K562 (cell line): ENCODE results near the gene TP53RK. TPM values are rescaled to one million over a fixed set of nuclear protein-coding genes. Genes with fewer than 3 reads are reported as not detected.

Experiments used
- ATAC-seq: fragments of 200-7000 bp; cut with Tn5 transposase; 3 replicates; pipeline ENCODE4 v1.9.1; 2020; ENCODE audit warnings: moderate library complexity
- Bru-seq: library from RNA; stranded (reverse); fragments of 400-500 nt; gene quantifications from one replicate; lab custom pipeline; 2021; lab: Mats Ljungman, UMichigan
- BruChase-seq, 2 experiments: library from RNA; stranded (reverse); fragments of 400-500 nt; gene quantifications; one replicate each; lab custom pipeline; 2021; lab: Mats Ljungman, UMichigan
- BruUV-seq: library from RNA; stranded (reverse); fragments of 400-500 nt; replicated peaks from 2 replicates; lab custom pipeline; 2021; lab: Mats Ljungman, UMichigan
- CTCF ChIA-PET: fragments of 300-600 bp; formaldehyde crosslinking; extraction: SDS; loops from one replicate; lab custom pipeline; 2021; ENCODE audit warnings: low intra/inter-chr PET ratio; lab: Yijun Ruan, JAX
- POLR2A ChIA-PET: fragments of 300-600, 350-650 bp; sonication (Branson Sonifier 250); formaldehyde crosslinking; extraction: SDS; loops from one replicate; lab custom pipeline; 2021; ENCODE audit warnings: antibody characterized with exemption, inconsistent platforms; lab: Yijun Ruan, JAX
- DNase-seq, 4 experiments: peaks; one replicate each; pipeline versions ENCODE4 v3.0.0 to v3.0.0-alpha.2; 2011 to 2018; ENCODE audit warnings: low spot score in 3 of 4, mixed read lengths in 3 of 4; ENCODE audit errors: extremely low read depth in 1 of 4
- FAIRE-seq: peaks from 2 replicates; lab custom pipeline; 2011; peaks lifted over from hg19 to GRCh38; lab: Jason Lieb, UNC
- H2AFZ ChIP-seq: 2 replicates; pipeline ENCODE4 v1.6.0; 2011; ENCODE audit warnings: low read depth, low read length, control low read depth, inconsistent platforms
- H3K27ac ChIP-seq: fragments of 200-600 bp; 3 replicates; pipeline ENCODE4 v1.8.0; 2011; ENCODE audit warnings: low read depth, mild to moderate bottlenecking, control low read depth, inconsistent platforms, low read length, moderate library complexity, mixed read lengths; ENCODE audit errors: extremely low read depth
- H3K27me3 ChIP-seq, 2 experiments: fragments of 300-600 bp in 1 of 2; 2 replicates in 1 of 2; 3 replicates in 1 of 2; pipeline versions ENCODE4 v1.6.0 to v1.8.0; 2011; ENCODE audit warnings: inconsistent platforms in 2 of 2, low read length in 2 of 2, mild to moderate bottlenecking in 1 of 2, mixed read lengths in 1 of 2, moderate library complexity in 1 of 2; ENCODE audit not compliant: control insufficient read depth in 2 of 2, insufficient read depth in 2 of 2
- H3K36me3 ChIP-seq: fragments of 300-600 bp; 3 replicates; pipeline ENCODE4 v1.8.0; 2011; ENCODE audit warnings: mild to moderate bottlenecking, low read length, inconsistent platforms; ENCODE audit not compliant: control insufficient read depth, insufficient read depth
- H3K4me1 ChIP-seq, 2 experiments: fragments of 200-600 bp in 1 of 2; replicated peaks in 1 of 2; 2 replicates in 1 of 2; 3 replicates in 1 of 2; pipeline versions ENCODE4 v1.5.1 to v1.8.0; 2011; ENCODE audit warnings: inconsistent platforms in 2 of 2, low read length in 2 of 2, mild to moderate bottlenecking in 1 of 2, mixed read lengths in 1 of 2, moderate library complexity in 1 of 2; ENCODE audit not compliant: control insufficient read depth in 2 of 2, insufficient read depth in 2 of 2
- H3K4me2 ChIP-seq: 2 replicates; pipeline ENCODE4 v1.6.1; 2011; ENCODE audit warnings: low read length, control low read depth, inconsistent platforms, mixed read lengths; ENCODE audit not compliant: insufficient read depth
- H3K4me3 ChIP-seq: fragments of 200-600 bp; sonication (generic), shearing (Covaris generic); 2 replicates; pipeline ENCODE4 v1.5.1; 2016; ENCODE audit warnings: control low read depth, inconsistent platforms
- H3K79me2 ChIP-seq: fragments of 200-600 bp; 3 replicates; pipeline ENCODE4 v1.8.0; 2011; ENCODE audit warnings: low read length, inconsistent platforms; ENCODE audit not compliant: control insufficient read depth, insufficient read depth
- H3K9ac ChIP-seq, 2 experiments: 2 replicates each; pipeline versions ENCODE4 v1.6.0 to v1.6.1; 2011; ENCODE audit warnings: low read depth in 2 of 2, low read length in 2 of 2, control low read depth in 1 of 2, inconsistent platforms in 1 of 2, mild to moderate bottlenecking in 1 of 2, mixed read lengths in 1 of 2; ENCODE audit not compliant: insufficient read depth in 1 of 2
- H3K9me1 ChIP-seq: one replicate; pipeline ENCODE4 v1.6.0; 2011; ENCODE audit warnings: inconsistent platforms, mild to moderate bottlenecking, low read length, moderate library complexity; ENCODE audit not compliant: control insufficient read depth, insufficient read depth
- H3K9me3 ChIP-seq: replicated peaks from 2 replicates; pipeline ENCODE4 v1.5.1; 2011; ENCODE audit warnings: low read depth, low read length, inconsistent platforms; ENCODE audit not compliant: control insufficient read depth, insufficient read depth
- H4K20me1 ChIP-seq: replicated peaks from 2 replicates; pipeline ENCODE4 v1.6.1; 2011; ENCODE audit warnings: low read length, inconsistent platforms, mixed read lengths; ENCODE audit not compliant: control insufficient read depth, insufficient read depth
- ATF7 ChIP-seq: fragments of 450-650 bp; IDR thresholded peaks from 2 replicates; pipeline ENCODE4 v1.7.1; 2014; ENCODE audit warnings: mild to moderate bottlenecking, moderate library complexity
- CBX1 ChIP-seq: sonication (generic); IDR thresholded peaks from 2 replicates; pipeline ENCODE4 v1.6.1; 2016; ENCODE audit warnings: antibody characterized with exemption, low read depth, mild to moderate bottlenecking
- CREM ChIP-seq: IDR thresholded peaks from 2 replicates; pipeline ENCODE4 v1.6.1; 2014; ENCODE audit warnings: antibody characterized with exemption, low read depth
- CTBP1 ChIP-seq: fragments of 450-650 bp; IDR thresholded peaks from 2 replicates; pipeline ENCODE4 v1.6.1; 2016; ENCODE audit warnings: borderline replicate concordance
- LEF1 ChIP-seq: fragments of 450-650 bp; IDR thresholded peaks from 2 replicates; pipeline ENCODE4 v1.6.1; 2016; ENCODE audit warnings: mild to moderate bottlenecking
- MXD1 ChIP-seq: fragments of 250-450 bp; sonication (Bioruptor Pico); IDR thresholded peaks from 2 replicates; pipeline ENCODE4 v1.8.0; 2021; ENCODE audit warnings: borderline replicate concordance, mild to moderate bottlenecking, moderate library complexity; ENCODE audit not compliant: poor library complexity, severe bottlenecking
- NFIC ChIP-seq: fragments of 450-650 bp; IDR thresholded peaks from 2 replicates; pipeline ENCODE4 v1.6.1; 2017; ENCODE audit warnings: mild to moderate bottlenecking, inconsistent platforms
- NFRKB ChIP-seq: fragments of 450-650 bp; IDR thresholded peaks from 2 replicates; pipeline ENCODE4 v1.6.1; 2016; ENCODE audit warnings: low read depth
- PHF20 ChIP-seq: fragments of 450-650 bp; IDR thresholded peaks from 2 replicates; pipeline ENCODE4 v1.6.1; 2018; ENCODE audit not compliant: partially characterized antibody
- PHF21A ChIP-seq: fragments of 450-650 bp; IDR thresholded peaks from 2 replicates; pipeline ENCODE4 v1.6.1; 2017; ENCODE audit warnings: low read depth, borderline replicate concordance
- POLR2AphosphoS5 ChIP-seq: IDR thresholded peaks from 2 replicates; pipeline ENCODE4 v1.6.1; 2011; ENCODE audit warnings: mild to moderate bottlenecking, low read depth, low read length, moderate library complexity; ENCODE audit not compliant: control insufficient read depth, insufficient read depth
- RBFOX2 ChIP-seq: fragments of 200-400 bp; formaldehyde crosslinking; IDR thresholded peaks from 2 replicates; pipeline ENCODE4 v1.6.1; 2017; ENCODE audit warnings: low read depth, mild to moderate bottlenecking, low read length, moderate library complexity
- RBM34 ChIP-seq: fragments of 200-400 bp; formaldehyde crosslinking; IDR thresholded peaks from 2 replicates; pipeline ENCODE4 v1.6.1; 2018; ENCODE audit warnings: low read length, borderline replicate concordance; ENCODE audit not compliant: insufficient read depth
- SUPT5H ChIP-seq: fragments of 450-650 bp; IDR thresholded peaks from 2 replicates; pipeline ENCODE4 v1.6.1; 2016
- TBP ChIP-seq: optimal IDR thresholded peaks from 2 replicates; pipeline ENCODE3; 2011; ENCODE audit warnings: low read depth, low read length, improper control_type of control experiment
- ZNF282 ChIP-seq: sonication (generic); formaldehyde crosslinking; IDR thresholded peaks from 2 replicates; pipeline ENCODE4 v1.8.1; 2023; ENCODE audit warnings: missing genetic modification reagents
- ZNF408 ChIP-seq: fragments of 250-450 bp; sonication (Bioruptor Pico); IDR thresholded peaks from 2 replicates; pipeline ENCODE4 v1.4.0; 2020; ENCODE audit warnings: low read depth, mild to moderate bottlenecking, moderate library complexity
- WGBS: fragments of 100-300 bp; shearing (Covaris generic); methylation state at CpG from one replicate; pipeline ENCODE4 v1.1.6; 2016; ENCODE audit warnings: low coverage, mixed read lengths; ENCODE audit not compliant: insufficient coverage; ENCODE audit errors: missing lambda C conversion rate; 5-methylcytosine and 5-hydroxymethylcytosine counted together
- in situ Hi-C: fragments of 300-500 bp; cut with MboI; formaldehyde crosslinking; loops from 4 replicates; pipeline ENCODE4 v1.15.0; 2018; ENCODE audit warnings: inconsistent platforms, mixed read lengths
- intact Hi-C: fragments of 100-400 bp; cut with micrococcal nuclease; formaldehyde crosslinking; loops from 2 replicates; pipeline ENCODE4 v1.14.2; 2022
- long read RNA-seq, 3 experiments: library from polyadenylated mRNA in 2 of 3; library from RNA in 1 of 3; unstranded in 2 of 3; stranded (forward) in 1 of 3; transcript quantifications; one replicate each; pipeline ENCODE4 v2.0.0, GENCODE V29; 2019 to 2022
- polyA minus RNA-seq, 3 experiments: library from RNA; depleted of rRNA, polyadenylated mRNA; stranded (reverse); fragments of >200 nt; gene quantifications; 2 replicates each; pipeline ENCODE4 v1.2.3, GENCODE V29; 2011
- polyA plus RNA-seq, 8 experiments: library from polyadenylated mRNA; depleted of rRNA in 4 of 8; stranded (reverse) in 5 of 8; unstranded in 3 of 8; fragments of >200 nt; fragmentation: Nextera tagmentation in 2 of 8; fragmentation: Illumina TruSeq in 1 of 8; extraction: Ambion mirVana in 2 of 8; extraction: Trizol in 1 of 8; gene quantifications; 2 replicates each; pipeline versions ENCODE4 v1.2.1 to v1.2.3, GENCODE V29; 2011 to 2014; ENCODE audit warnings: inconsistent platforms in 1 of 8, missing spikeins in 1 of 8
- total RNA-seq, 7 experiments: library from RNA; depleted of rRNA in 6 of 7; stranded (reverse); fragments of >200 nt in 6 of 7; fragmentation: Illumina TruSeq in 2 of 7; extraction: Trizol in 2 of 7; gene quantifications; 2 replicates each; pipeline versions ENCODE4 v1.2.1 to v1.2.3, GENCODE V29; 2011 to 2021; ENCODE audit warnings: low replicate concordance in 1 of 7

Gene TP53RK
- 8.1 and 13.3 TPM in 2 replicates for total RNA-seq (2011; cell fraction: chromatin; rRNA removed; ENCODE audit: low replicate concordance)
- total RNA-seq (2011; cell fraction: nucleolus; rRNA removed) = 8.9 and 10.0 TPM in 2 replicates
- total RNA-seq (2011; cell fraction: nucleoplasm; rRNA removed) = 12.8 and 19.0 TPM in 2 replicates
- total RNA-seq (2014; rRNA removed) = 35.1 and 43.5 TPM in 2 replicates
- total RNA-seq (2014; rRNA removed; fragmentation: Illumina TruSeq; extraction: Trizol) = 17.2 and 18.4 TPM in 2 replicates
- total RNA-seq (2015; rRNA removed; fragmentation: Illumina TruSeq; extraction: Trizol) = 16.7 and 18.0 TPM in 2 replicates
- 12.9 and 16.4 TPM in 2 replicates for total RNA-seq (2021)
- 14.4 and 18.3 TPM in 2 replicates for polyA plus RNA-seq (2011; rRNA removed)
- 9.9 and 11.6 TPM in 2 replicates for polyA plus RNA-seq (2011; cell fraction: cytosol; rRNA removed)
- 5.7 and 7.0 TPM in 2 replicates for polyA plus RNA-seq (2011; cell fraction: nucleus; rRNA removed)
- polyA plus RNA-seq (2012) = 9.6 and 12.2 TPM in 2 replicates
- 10.7 and 13.2 TPM in 2 replicates for polyA plus RNA-seq (2014; fragmentation: Illumina TruSeq; extraction: Trizol)
- 1 to 10 TPM; 2.9 to 4.2 TPM for polyA plus RNA-seq (2014; fragmentation: Nextera tagmentation; extraction: Ambion mirVana)
- 18.5 and 24.8 TPM in 2 replicates for polyA plus RNA-seq (2014; rRNA removed)
- polyA minus RNA-seq (2011; rRNA and poly(A)+ RNA removed) = 9.8 and 12.9 TPM in 2 replicates
- 6.1 and 6.4 TPM in 2 replicates for polyA minus RNA-seq (2011; cell fraction: cytosol; rRNA and poly(A)+ RNA removed)
- 6.5 and 10.7 TPM in 2 replicates for polyA minus RNA-seq (2011; cell fraction: nucleus; rRNA and poly(A)+ RNA removed)
- percentile 94 among the genes with signal in this experiment for Bru-seq, nascent RNA
- BruChase-seq, experiment 1, labeled RNA remaining after a 2-hour chase = percentile 86 among the genes with signal in this experiment
- BruChase-seq, experiment 2, labeled RNA remaining after a 6-hour chase = percentile 83 among the genes with signal in this experiment
- long read RNA-seq, experiment 1, transcript TP53RK-202 (2 exons, 3,515 nt) = major isoform, 62 of 82 reads
- long read RNA-seq, experiment 1, transcript TP53RK-201 (2 exons, 2,012 nt) = minor isoform, 7 of 82 reads
- long read RNA-seq, experiment 1, partial matches to known transcripts = 13 of 82 reads
- long read RNA-seq, experiment 1, other reads (novel, unspliced or antisense) = 0 of 82 reads
- long read RNA-seq, experiment 2, transcript TP53RK-202 (2 exons, 3,515 nt) = major isoform, 42 of 56 reads
- long read RNA-seq, experiment 2, partial matches to known transcripts = 0 of 56 reads
- long read RNA-seq, experiment 2, other reads (novel, unspliced or antisense) = 11 of 56 reads
- long read RNA-seq, experiment 3, transcript TP53RK-202 (2 exons, 3,515 nt) = major isoform, 36 of 39 reads
- long read RNA-seq, experiment 3, partial matches to known transcripts = 0 of 39 reads
- long read RNA-seq, experiment 3, other reads (novel, unspliced or antisense) = 0 of 39 reads

- Histone ChIP-seq H3K4me2 (peak within 1 kb of the TSS; percentile 88), H3K9me1 (no peaks in the 10 kb centered on the region), H3K36me3 (peaks cover 24% of the 10 kb centered on the region), H3K9ac (peak within 1 kb of the TSS; percentile 87 to 96), H3K9me3 (no peaks in the 10 kb centered on the region), H2AFZ (peak within 1 kb of the TSS; percentile 89), H3K27me3 (no peaks in the 10 kb centered on the region), H3K27ac (peak within 1 kb of the TSS; percentile 91), H3K4me1 (peaks cover 5 to 33% of the 10 kb centered on the region in 2 experiments; a peak in 4 of 5 replicates), H3K79me2 (peaks cover 47% of the 10 kb centered on the region), H3K4me3 (peak within 1 kb of the TSS; percentile 72), H4K20me1 (0 out of 2 replicates have a peak, but pooled peaks cover 3% of the 10 kb centered on the region)
- intact Hi-C loops = no loop called here
- DNase-seq (peak; percentile 97 to 99 (median 98)), ATAC-seq (peak; percentile 96), FAIRE-seq (peak; percentile 98)
- whole genome bisulfite sequencing = under 1% methylated on average over 60 of the region's 71 CpGs
- ChIA-PET CTCF (no interaction called here), POLR2A (interaction anchor here (0.6 to 1.5 kb wide), 8 partner anchors 9 to 1343 kb away, joined by 3 to 7 read pairs (median 4); no protein-coding TSS in a partner anchor)
- BruUV-seq = no TSS peak
- in situ Hi-C loops = no loop called here
- TF ChIP-seq MXD1 (no peak), SUPT5H (peak; percentile 78), NFIC (no peak; the same call in 1 of the 2 replicates), TBP (peak; percentile 86), NFRKB (peak; percentile 69; the same call in 1 of the 2 replicates), PHF21A (no peak), LEF1 (no peak), RBM34 (0 out of 2 replicates have a peak, but pooled peaks have one; percentile 53), CTBP1 (peak; percentile 52), RBFOX2 (peak; percentile 99), CREM (peak; percentile 15; the same call in 1 of the 2 replicates), CBX1 (no peak), ZNF408 (CRISPR knock-in tag) (no peak), POLR2AphosphoS5 (peak; percentile 69), ATF7 (peak; percentile 78; the same call in 1 of the 2 replicates), ZNF282 (no peak), PHF20 (peak; percentile 46)
Observed at GRCh38 chr20:46689082-46689753, at the start of gene TP53RK. TSS of gene TP53RK (minus strand) at chr20:46689444. CDS start at chr20:46689414, 30 bp downstream.
